ENCODE results near the gene BZW2. TPM values are rescaled to one million over a fixed set of nuclear protein-coding genes. Genes with fewer than 3 reads are reported as not detected.

BZW2 gene
- total RNA-seq, 1 donor from 2014 or later: 61.4 TPM

GRCh38 chr7:16693601-16694318, 47.8 kb downstream of the BZW2 start:
- Histone ChIP-seq H3K27ac (no peak overlapping the region), H3K9me3 (no peaks in the 10 kb centered on the region), H3K4me3 (no peak overlapping the region), H3K36me3 (peaks cover 3 to 39% of the 10 kb centered on the region in 2 donors), H3K4me1 (no peaks in the 10 kb centered on the region), H3K27me3 (no peaks in the 10 kb centered on the region)
- DNase-seq (ENCODE audit: extremely low spot score in 2 of 2): no peak
- TF ChIP-seq CTCF (IDR thresholded peaks at IDR 0.05): no peak
- TF ChIP-seq POLR2AphosphoS5 (IDR thresholded peaks at IDR 0.05; ENCODE audit: insufficient read depth in 1 of 2, low read depth in 1 of 2): no peak
- TF ChIP-seq POLR2A (IDR thresholded peaks at IDR 0.05): no peak
- intact Hi-C loops (cut with DNase I): no loop called here

- H3K9me3 ChIP-seq: no peaks in the 10 kb centered on the region
- peaks cover 3 to 46% of the 10 kb centered on the region in 2 donors for H3K36me3 ChIP-seq
- no peak for DNase-seq (ENCODE audit: extremely low spot score in 2 of 2)
- no peak overlapping the region for H3K27ac ChIP-seq
- no peak for TF ChIP-seq CTCF (IDR thresholded peaks at IDR 0.05)
- no peak for TF ChIP-seq POLR2A (IDR thresholded peaks at IDR 0.05)
- no peak for TF ChIP-seq POLR2AphosphoS5 (IDR thresholded peaks at IDR 0.05; ENCODE audit: insufficient read depth in 1 of 2, low read depth in 1 of 2)
- H3K4me3 ChIP-seq: no peak overlapping the region
- H3K27me3 ChIP-seq: no peaks in the 10 kb centered on the region
- intact Hi-C loops (cut with DNase I): no loop called here
- H3K4me1 ChIP-seq: no peaks in the 10 kb centered on the region
Measured at GRCh38 chr7:16694806-16695205, 48.8 kb downstream of the BZW2 start.

GRCh38 chr7:16695621-16696237, 49.7 kb downstream of the BZW2 start:
- no peaks in the 10 kb centered on the region for H3K9me3 ChIP-seq
- intact Hi-C loops (cut with DNase I): no loop called here
- no peak for TF ChIP-seq POLR2A (IDR thresholded peaks at IDR 0.05)
- no peak for TF ChIP-seq POLR2AphosphoS5 (IDR thresholded peaks at IDR 0.05; ENCODE audit: insufficient read depth in 1 of 2, low read depth in 1 of 2)
- peak; percentile 21 to 27 (median 22) for TF ChIP-seq CTCF (IDR thresholded peaks at IDR 0.05)
- H3K4me1 ChIP-seq: no peaks in the 10 kb centered on the region
- DNase-seq (ENCODE audit: extremely low spot score in 2 of 2): no peak
- H3K4me3 ChIP-seq: no peak overlapping the region
- H3K27ac ChIP-seq: no peak overlapping the region
- H3K27me3 ChIP-seq: no peaks in the 10 kb centered on the region
- peaks cover 0 to 40% of the 10 kb centered on the region in 2 donors for H3K36me3 ChIP-seq

- intact Hi-C loops (cut with DNase I): no loop called here
- peaks cover 0 to 38% of the 10 kb centered on the region in 2 donors for H3K36me3 ChIP-seq
Measured at GRCh38 chr7:16697507-16698199, 51.7 kb downstream of the BZW2 start.

More at GRCh38 chr7:16697507-16698199, 51.7 kb downstream of the BZW2 start:
- Histone ChIP-seq H3K27ac (no peak overlapping the region), H3K27me3 (no peaks in the 10 kb centered on the region), H3K4me3 (no peak overlapping the region), H3K4me1 (no peaks in the 10 kb centered on the region), H3K9me3 (no peaks in the 10 kb centered on the region)
- TF ChIP-seq POLR2AphosphoS5 (IDR thresholded peaks at IDR 0.05; ENCODE audit: insufficient read depth in 1 of 2, low read depth in 1 of 2) (no peak), POLR2A (IDR thresholded peaks at IDR 0.05) (no peak), CTCF (IDR thresholded peaks at IDR 0.05) (no peak)
- no peak for DNase-seq (ENCODE audit: extremely low spot score in 2 of 2)

Measured in vagina (tissue), 2 donors.